CD4-positive, CD25-positive, alpha-beta regulatory T cell (primary cell): ENCODE results near the gene FAF1. TPM values are rescaled to one million over a fixed set of nuclear protein-coding genes. Genes with fewer than 3 reads are reported as not detected.
A peak's percentile ranks its signal among the peaks of the same experiment; 100 is the strongest.

ENCODE experiments used
- ATAC-seq, 2 donors: fragments of 150-1000 bp; cut with Tn5 transposase; one replicate each; pipeline ENCODE4 v1.10.0; 2021; ENCODE audit warnings: low read depth in 2 of 2, moderate number of reproducible peaks in 2 of 2, moderate library complexity in 1 of 2
- DNase-seq, 3 donors: peaks; one replicate each; pipeline versions ENCODE4 v3.0.0 to v3.0.0-alpha.2; 2012 to 2022; ENCODE audit warnings: mixed read lengths in 1 of 3
- H3K27ac ChIP-seq: one replicate; pipeline ENCODE4 v1.7.0; 2013; ENCODE audit warnings: mild to moderate bottlenecking, low read length; ENCODE audit not compliant: insufficient read depth, poor library complexity, severe bottlenecking
- H3K27me3 ChIP-seq: one replicate; pipeline ENCODE4 v1.7.0; 2013; ENCODE audit warnings: low read length; ENCODE audit not compliant: control insufficient read depth, insufficient read depth
- H3K36me3 ChIP-seq: one replicate; pipeline ENCODE4 v1.7.0; 2013; ENCODE audit warnings: mild to moderate bottlenecking, low read length, moderate library complexity; ENCODE audit not compliant: control insufficient read depth, insufficient read depth
- H3K4me1 ChIP-seq: 2 replicates; pipeline ENCODE4 v1.7.0; 2013; ENCODE audit warnings: mild to moderate bottlenecking, low read length; ENCODE audit not compliant: insufficient read depth, control insufficient read depth, poor library complexity, severe bottlenecking
- H3K4me3 ChIP-seq: one replicate; pipeline ENCODE4 v1.7.0; 2013; ENCODE audit warnings: low read depth, mild to moderate bottlenecking, low read length, moderate library complexity
- H3K9me3 ChIP-seq, 2 experiments: 1 replicate in 1 of 2; 2 replicates in 1 of 2; pipeline ENCODE4 v1.7.0; 2013; ENCODE audit warnings: low read length in 2 of 2, mild to moderate bottlenecking in 1 of 2, moderate library complexity in 1 of 2; ENCODE audit not compliant: control insufficient read depth in 2 of 2
- H3K27ac Mint-ChIP-seq, 3 donors: one replicate each; pipeline ENCODE4 v1.8.0; 2020 to 2022; ENCODE audit warnings: mild to moderate bottlenecking in 3 of 3, mixed read lengths in 3 of 3, moderate library complexity in 2 of 3
- H3K27me3 Mint-ChIP-seq: one replicate; pipeline ENCODE4 v1.8.0; 2022; ENCODE audit warnings: mild to moderate bottlenecking, mixed read lengths
- H3K36me3 Mint-ChIP-seq: one replicate; pipeline ENCODE4 v1.8.0; 2020; ENCODE audit warnings: mixed read lengths
- H3K4me1 Mint-ChIP-seq, 4 donors: one replicate each; pipeline ENCODE4 v1.8.0; 2020 to 2022; ENCODE audit warnings: mixed read lengths in 4 of 4, mild to moderate bottlenecking in 1 of 4
- H3K4me3 Mint-ChIP-seq, 4 donors: one replicate each; pipeline ENCODE4 v1.8.0; 2020 to 2022; ENCODE audit warnings: mild to moderate bottlenecking in 4 of 4, mixed read lengths in 4 of 4, moderate library complexity in 3 of 4
- H3K9me3 Mint-ChIP-seq, 7 donors: one replicate each; pipeline ENCODE4 v1.8.0; 2020 to 2022; ENCODE audit warnings: mixed read lengths in 7 of 7, mild to moderate bottlenecking in 3 of 7, moderate library complexity in 2 of 7
- polyA plus RNA-seq, 4 donors: library from polyadenylated mRNA; unstranded; fragments of 300-500 nt; fragmentation: Illumina TruSeq; gene quantifications; one replicate each; pipeline ENCODE4 v1.2.3, GENCODE V29; 2021
- total RNA-seq: library from RNA; stranded (reverse); gene quantifications from one replicate; pipeline ENCODE4 v1.2.3, GENCODE V29; 2022

FAF1 gene
- total and polyA plus RNA-seq, 5 donors from 2014 or later: 28.9 to 58.2 (median 54.3) TPM

DNA sequence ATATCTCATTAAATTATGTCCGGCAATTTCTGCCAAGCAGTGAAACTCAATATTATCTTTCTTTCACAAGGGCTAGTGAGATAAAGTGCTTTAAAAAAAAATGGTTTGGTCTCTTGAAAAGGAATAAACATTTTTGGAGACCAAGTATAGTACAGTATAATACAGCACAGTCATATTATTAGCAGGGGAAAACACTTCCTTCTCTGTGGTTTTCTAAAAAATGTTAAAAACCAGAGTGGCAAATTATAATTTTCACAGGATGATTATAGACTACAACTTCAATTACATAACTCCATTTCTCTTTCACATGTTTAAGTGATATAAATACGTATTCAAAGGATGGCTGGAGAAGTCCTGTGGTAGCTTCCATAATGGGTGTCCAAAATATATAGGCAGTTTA is 366.6 kb downstream of the FAF1 start:
- peaks cover 11% of the 10 kb centered on the region for H3K36me3 ChIP-seq
- H3K9me3 ChIP-seq: no peaks in the 10 kb centered on the region
- ATAC-seq (no peak), DNase-seq (no peak)
- no peak overlapping the region for H3K4me3 ChIP-seq
- H3K27me3 Mint-ChIP-seq: no peaks in the 10 kb centered on the region
- no peaks in the 10 kb centered on the region for H3K27me3 ChIP-seq
- no peak overlapping the region for H3K27ac ChIP-seq
- H3K9me3 Mint-ChIP-seq: no peaks in the 10 kb centered on the region
- H3K36me3 Mint-ChIP-seq: peaks cover 38% of the 10 kb centered on the region
- H3K4me1 Mint-ChIP-seq: peaks cover 0 to 5% (median under 1%) of the 10 kb centered on the region in 4 donors
- no peaks in the 10 kb centered on the region for H3K4me1 ChIP-seq
- H3K4me3 Mint-ChIP-seq: no peak overlapping the region
- no peak overlapping the region for H3K27ac Mint-ChIP-seq

GRCh38 chr1:50591598-50591997 is 368.5 kb downstream of the FAF1 start:
- H3K27me3 Mint-ChIP-seq: no peaks in the 10 kb centered on the region
- no peak overlapping the region for H3K4me3 ChIP-seq

GRCh38 chr1:50582346-50582745 is 377.7 kb downstream of the FAF1 start:
- H3K4me3 Mint-ChIP-seq: no peak overlapping the region
- H3K4me3 ChIP-seq: no peak overlapping the region
- H3K4me1 ChIP-seq: no peaks in the 10 kb centered on the region
- DNase-seq: no peak
- peaks cover 46% of the 10 kb centered on the region for H3K36me3 Mint-ChIP-seq
- no peaks in the 10 kb centered on the region for H3K27me3 ChIP-seq
- H3K27ac ChIP-seq: no peak overlapping the region
- H3K9me3 ChIP-seq: no peaks in the 10 kb centered on the region
- H3K27ac Mint-ChIP-seq: no peak overlapping the region
- no peaks in the 10 kb centered on the region for H3K9me3 Mint-ChIP-seq
- no peak for ATAC-seq
- H3K27me3 Mint-ChIP-seq: no peaks in the 10 kb centered on the region
- peaks cover 0 to 5% (median 0%) of the 10 kb centered on the region in 4 donors for H3K4me1 Mint-ChIP-seq
- peaks cover 13% of the 10 kb centered on the region for H3K36me3 ChIP-seq

More at GRCh38 chr1:50591598-50591997, 368.5 kb downstream of the FAF1 start:
- Histone ChIP-seq H3K9me3 (no peaks in the 10 kb centered on the region), H3K27ac (no peak overlapping the region), H3K4me1 (no peaks in the 10 kb centered on the region), H3K27me3 (no peaks in the 10 kb centered on the region), H3K36me3 (peaks cover 14% of the 10 kb centered on the region)
- Mint-ChIP-seq H3K4me1 (peaks cover 0 to 5% (median under 1%) of the 10 kb centered on the region in 4 donors), H3K9me3 (no peaks in the 10 kb centered on the region), H3K27ac (peak overlapping the region in 1 of 3 donors; percentile 92), H3K4me3 (no peak overlapping the region), H3K36me3 (peaks cover 50% of the 10 kb centered on the region)
- no peak for DNase-seq
- ATAC-seq: no peak

- no peak overlapping the region for H3K4me3 ChIP-seq
- Mint-ChIP-seq H3K27ac (no peak overlapping the region), H3K4me3 (no peak overlapping the region), H3K4me1 (no peaks in the 10 kb centered on the region), H3K9me3 (peaks cover 0 to 2% (median 0%) of the 10 kb centered on the region in 7 donors), H3K36me3 (peaks cover 42% of the 10 kb centered on the region), H3K27me3 (no peaks in the 10 kb centered on the region)
- peaks cover 18% of the 10 kb centered on the region for H3K36me3 ChIP-seq
- no peak for ATAC-seq
- H3K9me3 ChIP-seq: no peaks in the 10 kb centered on the region
- DNase-seq: no peak
- H3K4me1 ChIP-seq: no peaks in the 10 kb centered on the region
- H3K27ac ChIP-seq: no peak overlapping the region
- no peaks in the 10 kb centered on the region for H3K27me3 ChIP-seq
Observed at GRCh38 chr1:50570066-50570468, 390.0 kb downstream of the FAF1 start.

DNA sequence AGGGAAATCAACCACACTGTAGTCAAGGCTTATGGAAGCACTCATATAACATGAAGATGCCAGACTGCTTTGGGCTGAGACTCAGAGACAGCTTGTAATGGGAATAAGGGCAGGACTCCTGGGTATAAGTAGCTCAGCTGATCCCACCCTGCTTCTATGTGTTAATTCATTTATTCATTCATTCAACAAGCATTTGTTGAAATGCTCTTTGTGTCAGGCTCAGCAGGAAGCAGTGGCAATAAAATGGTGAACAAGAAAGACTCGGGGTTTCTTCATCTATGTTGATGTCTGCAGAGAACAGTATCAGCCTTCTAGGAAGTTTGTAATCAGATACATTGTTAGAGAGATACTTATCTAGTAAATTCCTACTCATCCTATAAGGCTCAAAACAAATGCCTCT is 391.3 kb downstream of the FAF1 start:
- Histone ChIP-seq H3K4me3 (no peak overlapping the region), H3K4me1 (no peaks in the 10 kb centered on the region), H3K27ac (no peak overlapping the region), H3K9me3 (no peaks in the 10 kb centered on the region), H3K36me3 (peaks cover 24% of the 10 kb centered on the region), H3K27me3 (no peaks in the 10 kb centered on the region)
- Mint-ChIP-seq H3K4me1 (no peaks in the 10 kb centered on the region), H3K4me3 (no peak overlapping the region), H3K36me3 (peaks cover 44% of the 10 kb centered on the region), H3K9me3 (no peaks in the 10 kb centered on the region), H3K27ac (no peak overlapping the region), H3K27me3 (no peaks in the 10 kb centered on the region)
- DNase-seq: no peak
- no peak for ATAC-seq

GRCh38 chr1:50566405-50566804 is 393.7 kb downstream of the FAF1 start:
- Histone ChIP-seq H3K4me1 (no peaks in the 10 kb centered on the region), H3K36me3 (peaks cover 22% of the 10 kb centered on the region), H3K27ac (no peak overlapping the region), H3K4me3 (no peak overlapping the region), H3K27me3 (no peaks in the 10 kb centered on the region), H3K9me3 (no peaks in the 10 kb centered on the region)
- Mint-ChIP-seq H3K9me3 (no peaks in the 10 kb centered on the region), H3K27me3 (no peaks in the 10 kb centered on the region), H3K4me1 (no peaks in the 10 kb centered on the region), H3K27ac (no peak overlapping the region), H3K36me3 (peaks cover 51% of the 10 kb centered on the region), H3K4me3 (no peak overlapping the region)
- no peak for ATAC-seq
- DNase-seq: no peak

DNA sequence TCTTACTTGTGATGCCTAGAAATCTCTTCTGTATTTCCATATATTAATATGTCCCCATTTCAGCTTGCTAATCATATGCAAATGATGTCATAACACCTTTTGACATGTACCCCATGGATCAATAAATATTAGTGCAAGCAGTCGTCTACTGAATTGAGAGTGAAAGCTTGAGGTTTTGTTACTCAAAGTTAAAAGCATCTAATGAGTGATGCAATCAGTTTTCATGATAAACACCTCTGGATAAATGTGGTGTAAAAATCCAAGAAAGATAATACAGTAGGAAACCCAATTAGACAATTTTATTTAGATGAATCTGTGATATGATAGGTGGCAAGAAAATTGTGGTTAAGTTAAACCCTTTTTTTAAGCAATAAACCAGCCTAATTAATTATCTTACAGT is 395.6 kb downstream of the FAF1 start:
- Mint-ChIP-seq H3K4me3 (no peak overlapping the region), H3K27ac (no peak overlapping the region), H3K27me3 (no peaks in the 10 kb centered on the region), H3K36me3 (peaks cover 61% of the 10 kb centered on the region), H3K4me1 (peaks cover 0 to 2% (median 0%) of the 10 kb centered on the region in 4 donors), H3K9me3 (no peaks in the 10 kb centered on the region)
- Histone ChIP-seq H3K4me1 (no peaks in the 10 kb centered on the region), H3K4me3 (no peak overlapping the region), H3K9me3 (no peaks in the 10 kb centered on the region), H3K36me3 (peaks cover 24% of the 10 kb centered on the region), H3K27ac (no peak overlapping the region), H3K27me3 (no peaks in the 10 kb centered on the region)
- no peak for ATAC-seq
- DNase-seq: no peak

GRCh38 chr1:50562106-50562505 is 398.0 kb downstream of the FAF1 start:
- no peaks in the 10 kb centered on the region for H3K9me3 Mint-ChIP-seq
- H3K27me3 ChIP-seq: no peaks in the 10 kb centered on the region
- H3K4me1 Mint-ChIP-seq: peaks cover 0 to 2% (median 0%) of the 10 kb centered on the region in 4 donors
- H3K27me3 Mint-ChIP-seq: no peaks in the 10 kb centered on the region
- no peaks in the 10 kb centered on the region for H3K9me3 ChIP-seq
- no peak overlapping the region for H3K4me3 Mint-ChIP-seq
- no peaks in the 10 kb centered on the region for H3K4me1 ChIP-seq
- no peak for ATAC-seq
- peaks cover 19% of the 10 kb centered on the region for H3K36me3 ChIP-seq
- H3K4me3 ChIP-seq: no peak overlapping the region
- no peak for DNase-seq
- peaks cover 55% of the 10 kb centered on the region for H3K36me3 Mint-ChIP-seq
- H3K27ac ChIP-seq: no peak overlapping the region
- H3K27ac Mint-ChIP-seq: no peak overlapping the region
